ENCODE data around the gene CTNNA2.

Gene CTNNA2

DNA sequence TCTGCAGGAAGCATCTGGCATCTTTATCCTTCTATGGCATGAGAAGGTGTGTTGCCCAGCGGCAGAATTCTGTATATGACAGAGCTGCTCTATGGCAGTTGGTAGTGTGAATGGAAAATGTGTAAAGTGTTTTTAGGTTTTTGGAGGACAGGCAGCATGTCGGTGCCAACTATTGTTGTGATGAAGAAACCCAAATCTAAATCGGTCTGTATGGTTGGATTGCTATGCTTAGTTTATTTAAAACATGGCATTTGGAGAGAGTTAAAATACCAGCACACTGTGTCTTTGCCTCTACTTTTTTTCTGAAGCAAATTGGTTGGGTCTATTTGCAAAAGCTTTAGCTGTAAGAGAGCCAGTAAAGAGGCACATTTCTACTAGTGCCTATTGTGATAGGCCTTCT is 136.7 kb downstream of the CTNNA2 start:
- no peak overlapping the region for H3K4me3 ChIP-seq (ENCODE audit: low read depth, low read length)
- no peaks in the 10 kb centered on the region for H3K27me3 ChIP-seq (ENCODE audit: insufficient read depth, low read depth, severe bottlenecking)
- no peaks in the 10 kb centered on the region for H3K9me3 ChIP-seq (ENCODE audit: severe bottlenecking)
- H3K27ac ChIP-seq: no peak overlapping the region
- H3K36me3 ChIP-seq: no peaks in the 10 kb centered on the region
- no peak for TF ChIP-seq CTCF (IDR thresholded peaks at IDR 0.05; ENCODE audit: low read depth, low read length)
- DNase-seq: no peak

DNA sequence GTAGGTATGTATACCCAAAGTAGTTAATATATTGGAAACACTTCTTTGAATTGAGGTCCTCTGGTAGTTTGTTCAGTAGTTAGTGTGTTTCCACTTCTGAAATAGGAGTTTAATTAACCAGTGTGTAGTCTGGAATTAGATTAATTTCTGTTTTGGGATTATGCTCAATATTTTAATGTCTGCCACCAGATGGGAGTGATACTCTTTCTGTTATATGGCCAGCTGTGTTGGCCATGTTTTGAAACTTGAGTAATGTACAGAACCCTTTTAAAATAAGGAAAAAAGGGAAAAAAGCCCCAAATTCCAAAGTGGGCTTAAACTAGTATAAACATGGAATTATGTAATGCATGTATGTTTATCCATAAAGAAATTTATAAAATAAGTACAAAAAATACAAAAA is 147.7 kb downstream of the CTNNA2 start:
- Histone ChIP-seq H3K36me3 (no peaks in the 10 kb centered on the region), H3K27ac (no peak overlapping the region), H3K4me3 (ENCODE audit: low read depth, low read length) (no peak overlapping the region), H3K9me3 (ENCODE audit: severe bottlenecking) (no peaks in the 10 kb centered on the region), H3K27me3 (ENCODE audit: insufficient read depth, low read depth, severe bottlenecking) (no peaks in the 10 kb centered on the region)
- DNase-seq: no peak
- TF ChIP-seq CTCF (IDR thresholded peaks at IDR 0.05; ENCODE audit: low read depth, low read length): no peak

DNA sequence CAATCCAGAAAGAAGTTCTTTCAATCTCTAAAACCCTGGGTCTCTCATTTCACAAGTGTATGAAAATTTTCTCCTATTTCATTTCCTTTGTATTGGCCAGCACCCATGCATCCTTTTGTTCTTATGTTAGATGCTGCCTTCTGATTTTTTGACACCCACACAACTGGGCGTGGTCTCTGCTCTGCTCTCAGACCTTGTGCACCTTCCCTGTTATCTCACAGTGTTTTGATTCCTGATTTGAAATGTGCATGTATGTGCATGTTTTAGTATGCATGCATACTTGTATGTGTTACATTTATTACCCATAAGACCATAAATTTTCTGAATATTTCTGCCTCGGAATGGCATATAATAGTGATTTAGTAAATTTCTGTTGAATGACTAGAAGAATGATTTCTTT is 152.2 kb downstream of the CTNNA2 start:
- Histone ChIP-seq H3K27me3 (ENCODE audit: insufficient read depth, low read depth, severe bottlenecking) (no peaks in the 10 kb centered on the region), H3K9me3 (ENCODE audit: severe bottlenecking) (no peaks in the 10 kb centered on the region), H3K4me3 (ENCODE audit: low read depth, low read length) (no peak overlapping the region), H3K36me3 (no peaks in the 10 kb centered on the region), H3K27ac (no peak overlapping the region)
- no peak for DNase-seq
- no peak for TF ChIP-seq CTCF (IDR thresholded peaks at IDR 0.05; ENCODE audit: low read depth, low read length)

DNA sequence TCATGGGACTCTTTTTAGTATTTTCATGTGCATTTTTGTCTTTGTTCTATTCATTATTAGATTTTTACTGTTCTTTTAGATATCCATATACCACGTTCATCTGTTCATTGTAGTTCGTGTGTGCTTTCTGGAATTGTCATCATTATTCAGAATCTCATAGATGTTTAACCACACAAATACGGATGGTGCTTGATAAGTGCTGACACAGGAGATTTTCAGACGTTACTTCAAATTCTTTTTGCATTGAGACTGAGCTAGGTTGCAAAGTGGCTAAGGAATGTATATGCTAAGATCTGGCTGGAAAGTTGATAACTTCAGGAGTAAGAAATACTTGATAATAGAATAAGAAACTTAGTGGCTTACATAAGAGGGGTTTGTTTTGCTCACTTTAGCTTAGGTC is 153.6 kb downstream of the CTNNA2 start:
- H3K4me3 ChIP-seq (ENCODE audit: low read depth, low read length): no peak overlapping the region
- H3K9me3 ChIP-seq (ENCODE audit: severe bottlenecking): no peaks in the 10 kb centered on the region
- DNase-seq: no peak
- no peak for TF ChIP-seq CTCF (IDR thresholded peaks at IDR 0.05; ENCODE audit: low read depth, low read length)
- H3K27me3 ChIP-seq (ENCODE audit: insufficient read depth, low read depth, severe bottlenecking): no peaks in the 10 kb centered on the region
- H3K36me3 ChIP-seq: no peaks in the 10 kb centered on the region
- no peak overlapping the region for H3K27ac ChIP-seq

- no peak for DNase-seq
- Histone ChIP-seq H3K27ac (no peak overlapping the region), H3K4me3 (ENCODE audit: low read depth, low read length) (no peak overlapping the region), H3K36me3 (no peaks in the 10 kb centered on the region), H3K9me3 (ENCODE audit: severe bottlenecking) (no peaks in the 10 kb centered on the region), H3K27me3 (ENCODE audit: insufficient read depth, low read depth, severe bottlenecking) (no peaks in the 10 kb centered on the region)
- TF ChIP-seq CTCF (IDR thresholded peaks at IDR 0.05; ENCODE audit: low read depth, low read length): no peak
Measured at GRCh38 chr2:79669714-79670113, 156.9 kb downstream of the CTNNA2 start.

- H3K4me3 ChIP-seq (ENCODE audit: low read depth, low read length): no peak overlapping the region
- H3K36me3 ChIP-seq: no peaks in the 10 kb centered on the region
- DNase-seq: no peak
- no peak overlapping the region for H3K27ac ChIP-seq
- no peak for TF ChIP-seq CTCF (IDR thresholded peaks at IDR 0.05; ENCODE audit: low read depth, low read length)
- H3K27me3 ChIP-seq (ENCODE audit: insufficient read depth, low read depth, severe bottlenecking): no peaks in the 10 kb centered on the region
- H3K9me3 ChIP-seq (ENCODE audit: severe bottlenecking): no peaks in the 10 kb centered on the region
Measured at GRCh38 chr2:79670198-79670597, 157.3 kb downstream of the CTNNA2 start.
